Eye (tissue), 1 donor: Measurements from ENCODE around the gene ANO2.
"Not testable (repeated sequence)": the region's sequence is repeated elsewhere in the genome, so short reads cannot be mapped to it uniquely, and the experiment has no call there.

Experiments
- DNase-seq: peaks from one replicate; pipeline ENCODE4 v3.0.0-alpha.2; 2015

ANO2 gene

GRCh38 chr12:5884866-5885265, 60.2 kb downstream of the ANO2 start:
- DNase-seq = no peak

- no peak for DNase-seq
Observed at GRCh38 chr12:5884285-5884684, 60.8 kb downstream of the ANO2 start.

- no peak for DNase-seq
Observed at GRCh38 chr12:5882511-5883190, 62.4 kb downstream of the ANO2 start.

GRCh38 chr12:5881666-5882065, 63.4 kb downstream of the ANO2 start:
- DNase-seq = no peak

- DNase-seq = no peak
Observed at GRCh38 chr12:5881101-5881606, 63.9 kb downstream of the ANO2 start.

- no peak for DNase-seq
Observed at GRCh38 chr12:5875851-5876250, 69.2 kb downstream of the ANO2 start.

- DNase-seq = no peak
Observed at GRCh38 chr12:5874514-5874913, 70.5 kb downstream of the ANO2 start.

GRCh38 chr12:5873281-5873919, 71.7 kb downstream of the ANO2 start:
- DNase-seq = no peak

GRCh38 chr12:5872745-5873144, 72.3 kb downstream of the ANO2 start:
- DNase-seq = peak; percentile 22

GRCh38 chr12:5871741-5872140, 73.3 kb downstream of the ANO2 start:
- no peak for DNase-seq

- DNase-seq = no peak
Observed at GRCh38 chr12:5870183-5870582, 74.9 kb downstream of the ANO2 start.

GRCh38 chr12:5868625-5869295, 76.3 kb downstream of the ANO2 start:
- DNase-seq = no peak

- no peak for DNase-seq
Observed at GRCh38 chr12:5865397-5865796, 79.7 kb downstream of the ANO2 start.

GRCh38 chr12:5864972-5865371, 80.1 kb downstream of the ANO2 start:
- no peak for DNase-seq

- peak; percentile 6 for DNase-seq
Observed at GRCh38 chr12:5864301-5864700, 80.8 kb downstream of the ANO2 start.

GRCh38 chr12:5861416-5861815, 83.6 kb downstream of the ANO2 start:
- DNase-seq = no peak

GRCh38 chr12:5856692-5857091, 88.4 kb downstream of the ANO2 start:
- no peak for DNase-seq

GRCh38 chr12:5846950-5847349, 98.1 kb downstream of the ANO2 start:
- no peak for DNase-seq

GRCh38 chr12:5840944-5841343, 104.1 kb downstream of the ANO2 start:
- DNase-seq = peak; percentile 28

GRCh38 chr12:5830111-5830510, 114.9 kb downstream of the ANO2 start:
- peak; percentile 24 for DNase-seq

- DNase-seq = no peak
Observed at GRCh38 chr12:5827591-5827990, 117.5 kb downstream of the ANO2 start.

- not testable (repeated sequence) for DNase-seq
Observed at GRCh38 chr12:5825761-5826160, 119.3 kb downstream of the ANO2 start.

- DNase-seq = not testable (repeated sequence)
Observed at GRCh38 chr12:5818877-5819276, 126.2 kb downstream of the ANO2 start.

- no peak for DNase-seq
Observed at GRCh38 chr12:5817246-5817645, 127.8 kb downstream of the ANO2 start.
